ENCODE results near the gene CDH23. TPM values are rescaled to one million over a fixed set of nuclear protein-coding genes. Genes with fewer than 3 reads are reported as not detected.

Gene CDH23
- total RNA-seq, 2 donors from 2014 or later, result 0.06 TPM; not detected in 1

GRCh38 chr10:71753091-71753959 is 356.6 kb downstream of the CDH23 start:
- Mint-ChIP-seq H3K27me3 (no peaks in the 10 kb centered on the region), H3K4me1 (ENCODE audit: low read depth in 2 of 2) (peaks cover 59 to 64% of the 10 kb centered on the region in 2 donors), H3K27ac (peak overlapping the region; percentile 85 to 99), H3K9me3 (no peaks in the 10 kb centered on the region), H3K36me3 (no peaks in the 10 kb centered on the region), H3K4me3 (peak overlapping the region; percentile 48)
- no peak for ATAC-seq
- no peak for DNase-seq (ENCODE audit: low spot score)

- Mint-ChIP-seq H3K27ac (peak overlapping the region; percentile 85 to 99), H3K9me3 (no peaks in the 10 kb centered on the region), H3K36me3 (no peaks in the 10 kb centered on the region), H3K4me1 (ENCODE audit: low read depth in 2 of 2) (peaks cover 52 to 57% of the 10 kb centered on the region in 2 donors), H3K27me3 (no peaks in the 10 kb centered on the region), H3K4me3 (no peak overlapping the region)
- no peak for ATAC-seq
- DNase-seq (ENCODE audit: low spot score), result no peak
These were observed 357.3 kb downstream of the CDH23 start for GRCh38 chr10:71753960-71754505.

- no peak overlapping the region for H3K4me3 Mint-ChIP-seq
- DNase-seq (ENCODE audit: low spot score) (no peak), ATAC-seq (no peak)
- no peaks in the 10 kb centered on the region for H3K9me3 Mint-ChIP-seq
- H3K4me1 Mint-ChIP-seq (ENCODE audit: low read depth in 2 of 2), result peaks cover 48 to 54% of the 10 kb centered on the region in 2 donors
- H3K27ac Mint-ChIP-seq, result peak overlapping the region in 1 of 2 donors; percentile 85
- no peaks in the 10 kb centered on the region for H3K27me3 Mint-ChIP-seq
- no peaks in the 10 kb centered on the region for H3K36me3 Mint-ChIP-seq
These were observed 357.8 kb downstream of the CDH23 start for GRCh38 chr10:71754562-71754961.

GRCh38 chr10:71755179-71755879 is 358.6 kb downstream of the CDH23 start:
- DNase-seq (ENCODE audit: low spot score) (no peak), ATAC-seq (no peak)
- Mint-ChIP-seq H3K9me3 (no peaks in the 10 kb centered on the region), H3K27me3 (no peaks in the 10 kb centered on the region), H3K4me1 (ENCODE audit: low read depth in 2 of 2) (peaks cover 43 to 48% of the 10 kb centered on the region in 2 donors), H3K4me3 (no peak overlapping the region), H3K36me3 (no peaks in the 10 kb centered on the region), H3K27ac (no peak overlapping the region)

- Mint-ChIP-seq H3K36me3 (no peaks in the 10 kb centered on the region), H3K4me1 (ENCODE audit: low read depth in 2 of 2) (peaks cover 48 to 51% of the 10 kb centered on the region in 2 donors)
- no peak for DNase-seq (ENCODE audit: low spot score)
These were observed 359.8 kb downstream of the CDH23 start for GRCh38 chr10:71756311-71757191.

GRCh38 chr10:71757399-71757922 is 360.7 kb downstream of the CDH23 start:
- DNase-seq (ENCODE audit: low spot score), result no peak
- H3K4me1 Mint-ChIP-seq (ENCODE audit: low read depth in 2 of 2), result peaks cover 44 to 51% of the 10 kb centered on the region in 2 donors
- H3K27ac Mint-ChIP-seq, result peak overlapping the region in 1 of 2 donors; percentile 55

More at GRCh38 chr10:71756311-71757191, 359.8 kb downstream of the CDH23 start:
- H3K27ac Mint-ChIP-seq, result peak overlapping the region; percentile 40 to 55
- ATAC-seq, result peak in 1 of 2 donors; percentile 50
- no peaks in the 10 kb centered on the region for H3K27me3 Mint-ChIP-seq
- H3K4me3 Mint-ChIP-seq, result peak overlapping the region; percentile 55
- no peaks in the 10 kb centered on the region for H3K9me3 Mint-ChIP-seq

GRCh38 chr10:71761105-71761511 is 364.4 kb downstream of the CDH23 start:
- no peaks in the 10 kb centered on the region for H3K36me3 Mint-ChIP-seq
- peak overlapping the region; percentile 24 for H3K4me3 Mint-ChIP-seq
- peaks cover 41 to 48% of the 10 kb centered on the region in 2 donors for H3K4me1 Mint-ChIP-seq (ENCODE audit: low read depth in 2 of 2)
- ATAC-seq, result peak; percentile 56 to 68
- H3K27me3 Mint-ChIP-seq, result no peaks in the 10 kb centered on the region
- no peaks in the 10 kb centered on the region for H3K9me3 Mint-ChIP-seq
- DNase-seq (ENCODE audit: low spot score), result no peak
- H3K27ac Mint-ChIP-seq, result peak overlapping the region; percentile 63 to 82

More at GRCh38 chr10:71757399-71757922, 360.7 kb downstream of the CDH23 start:
- Mint-ChIP-seq H3K27me3 (no peaks in the 10 kb centered on the region), H3K9me3 (no peaks in the 10 kb centered on the region), H3K4me3 (no peak overlapping the region), H3K36me3 (no peaks in the 10 kb centered on the region)
- no peak for ATAC-seq

GRCh38 chr10:71761541-71762113 is 364.9 kb downstream of the CDH23 start:
- no peaks in the 10 kb centered on the region for H3K36me3 Mint-ChIP-seq
- DNase-seq (ENCODE audit: low spot score), result no peak
- peaks cover 40 to 47% of the 10 kb centered on the region in 2 donors for H3K4me1 Mint-ChIP-seq (ENCODE audit: low read depth in 2 of 2)
- no peak for ATAC-seq
- peak overlapping the region; percentile 63 to 82 for H3K27ac Mint-ChIP-seq
- no peaks in the 10 kb centered on the region for H3K27me3 Mint-ChIP-seq
- no peak overlapping the region for H3K4me3 Mint-ChIP-seq
- H3K9me3 Mint-ChIP-seq, result no peaks in the 10 kb centered on the region

GRCh38 chr10:71762324-71762723 is 365.6 kb downstream of the CDH23 start:
- Mint-ChIP-seq H3K4me3 (no peak overlapping the region), H3K27ac (peak overlapping the region in 1 of 2 donors; percentile 35)

GRCh38 chr10:71763352-71764127 is 366.8 kb downstream of the CDH23 start:
- Mint-ChIP-seq H3K4me1 (ENCODE audit: low read depth in 2 of 2) (peaks cover 55 to 61% of the 10 kb centered on the region in 2 donors), H3K9me3 (no peaks in the 10 kb centered on the region), H3K36me3 (no peaks in the 10 kb centered on the region), H3K27ac (peak overlapping the region; percentile 97 to 99), H3K27me3 (no peaks in the 10 kb centered on the region), H3K4me3 (no peak overlapping the region)
- DNase-seq (ENCODE audit: low spot score), result no peak
- no peak for ATAC-seq

More at GRCh38 chr10:71762324-71762723, 365.6 kb downstream of the CDH23 start:
- no peak for DNase-seq (ENCODE audit: low spot score)
- no peaks in the 10 kb centered on the region for H3K27me3 Mint-ChIP-seq
- peaks cover 44 to 51% of the 10 kb centered on the region in 2 donors for H3K4me1 Mint-ChIP-seq (ENCODE audit: low read depth in 2 of 2)
- no peak for ATAC-seq
- no peaks in the 10 kb centered on the region for H3K36me3 Mint-ChIP-seq
- no peaks in the 10 kb centered on the region for H3K9me3 Mint-ChIP-seq

- Mint-ChIP-seq H3K36me3 (no peaks in the 10 kb centered on the region), H3K4me3 (peak overlapping the region; percentile 4), H3K27me3 (no peaks in the 10 kb centered on the region), H3K9me3 (no peaks in the 10 kb centered on the region), H3K4me1 (ENCODE audit: low read depth in 2 of 2) (peaks cover 67 to 72% of the 10 kb centered on the region in 2 donors), H3K27ac (peak overlapping the region; percentile 97 to 99)
- DNase-seq (ENCODE audit: low spot score) (no peak), ATAC-seq (no peak)
These were observed 368.6 kb downstream of the CDH23 start for GRCh38 chr10:71765176-71765904.

Data from natural killer cell treated with Interleukin-12 subunit alpha and Interleukin-12 subunit beta and Interleukin-15 and Interleukin-18, amount 100 ng/mL, for 72 hours (primary cell).